ENCODE results near the gene LEKR1.
"Not testable (repeated sequence)": the region's sequence is repeated elsewhere in the genome, so short reads cannot be mapped to it uniquely, and the experiment has no call there.

LEKR1 gene

DNA sequence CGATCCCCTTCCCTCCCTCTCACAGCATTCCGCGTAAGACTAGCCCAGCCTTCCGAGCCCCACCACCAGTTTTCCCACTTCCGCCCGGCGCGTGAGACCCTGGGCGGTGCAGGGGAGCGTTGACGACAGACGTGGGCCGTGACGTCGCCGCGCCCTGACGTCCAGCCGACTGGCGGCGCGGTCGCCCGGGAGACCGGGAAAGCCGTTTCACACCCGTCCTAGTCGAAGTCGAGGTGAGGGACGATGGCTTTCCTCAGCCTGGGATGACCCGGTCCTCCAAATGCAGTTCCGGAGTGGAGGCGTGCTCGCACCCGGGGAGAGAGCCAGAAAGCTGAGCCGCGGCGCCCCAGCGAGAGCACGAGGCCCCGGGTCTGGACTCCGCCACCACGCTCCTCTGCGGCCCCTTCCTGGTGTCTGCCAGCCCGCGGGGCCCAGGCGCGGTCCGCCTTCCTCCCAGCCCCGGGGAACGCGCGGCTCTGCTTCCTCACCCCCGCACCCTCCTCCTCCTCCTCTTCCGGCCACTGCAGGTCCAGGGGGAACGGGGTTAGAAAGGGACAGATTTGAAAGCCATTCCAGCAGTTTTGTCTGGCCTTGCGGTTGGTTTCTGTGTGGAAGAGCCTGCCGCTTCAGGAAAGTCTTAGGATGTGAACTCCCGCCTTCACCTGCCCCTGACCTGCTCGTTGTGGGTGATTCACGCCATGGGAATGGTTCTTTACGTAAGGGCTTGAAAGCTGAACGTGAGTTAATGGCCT, at the start of gene LEKR1:
LEKR1 (plus strand) TSS at position 210 of the 752 bp plus-strand sequence. CDS start 2,977 bp downstream, outside the sequence.
- DNase-seq = peak; percentile 79 to 87

DNA sequence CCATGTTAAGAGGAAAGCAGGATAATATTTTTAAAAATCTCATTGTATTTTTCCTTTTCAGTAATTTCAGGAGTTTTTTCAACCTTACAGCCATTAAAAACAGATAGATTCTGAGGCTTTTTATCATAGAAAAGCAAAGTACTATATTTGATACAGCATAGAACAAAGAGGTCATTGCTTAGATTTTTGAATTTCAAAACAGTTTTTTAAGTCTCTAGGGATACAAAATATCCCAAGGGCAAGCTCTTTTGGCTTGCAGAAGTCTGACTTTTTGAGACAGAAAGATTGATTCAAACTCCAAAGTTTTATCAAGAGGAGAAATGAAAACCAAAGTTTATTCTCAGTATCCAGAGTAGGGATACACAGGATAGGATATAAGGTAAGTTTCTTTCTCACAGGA, 49.3 kb upstream of the LEKR1 start:
- DNase-seq = no peak

DNA sequence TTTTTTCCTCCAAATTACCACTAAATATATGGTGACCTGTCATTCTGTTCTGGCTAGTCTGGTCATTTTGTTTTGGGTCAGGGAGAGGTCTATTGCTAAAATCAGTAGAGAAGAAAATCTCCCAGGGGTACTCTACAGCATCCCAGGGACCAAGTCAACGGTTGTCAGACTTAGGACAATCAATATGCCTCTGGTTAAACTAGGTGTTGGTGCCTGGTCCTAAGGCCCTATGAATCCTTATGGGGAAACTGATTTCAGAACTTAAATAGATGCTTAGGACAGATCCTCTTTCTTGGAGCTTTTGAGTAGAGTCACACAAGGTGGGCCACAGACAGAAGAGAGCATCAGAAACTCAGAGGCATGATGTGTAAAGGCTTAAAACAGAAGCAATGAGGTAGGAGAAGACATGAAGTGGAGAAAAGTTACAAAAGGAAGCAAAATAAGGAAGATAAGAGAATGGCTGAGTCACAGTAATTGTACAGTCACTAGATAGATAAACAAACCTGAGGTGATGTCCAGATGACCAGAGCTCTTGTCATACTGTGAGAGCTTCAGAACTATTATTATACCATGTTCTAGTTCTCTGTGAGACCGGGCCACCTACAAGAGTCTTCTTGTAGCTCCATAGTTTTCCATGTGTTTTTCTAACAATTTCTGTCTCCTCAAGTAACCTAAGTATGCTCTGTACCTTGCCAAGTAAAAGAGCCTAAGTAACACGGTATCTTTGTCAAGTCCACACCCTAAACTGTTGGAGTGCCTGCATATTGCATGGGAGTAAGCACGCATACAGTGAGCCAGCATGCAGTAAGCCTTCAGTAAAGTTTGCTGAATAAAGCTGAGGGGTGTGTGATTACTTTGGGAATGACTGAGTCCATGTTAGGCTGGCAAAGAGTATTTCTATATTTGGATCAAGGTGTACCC, 44.6 kb upstream of the LEKR1 start:
- no peak for DNase-seq

DNA sequence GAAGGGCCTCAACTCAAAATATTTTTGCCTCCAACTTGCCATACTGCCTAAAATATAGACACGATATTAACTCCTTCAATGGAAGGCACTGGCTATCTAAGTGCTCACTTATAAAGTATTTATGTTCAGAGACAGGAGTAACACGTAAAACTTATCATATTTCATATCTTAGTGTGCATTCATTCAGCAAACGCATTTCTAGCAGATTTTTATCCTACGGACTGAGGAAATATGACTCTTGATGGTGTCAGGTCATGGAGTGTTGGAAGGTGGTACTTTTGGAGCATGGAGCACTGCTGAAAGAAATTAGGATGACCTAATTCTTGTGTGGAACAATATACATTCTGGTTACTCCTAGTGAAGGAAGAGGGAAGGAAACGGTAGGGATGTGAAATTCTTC, 43.8 kb upstream of the LEKR1 start:
- DNase-seq = no peak

DNA sequence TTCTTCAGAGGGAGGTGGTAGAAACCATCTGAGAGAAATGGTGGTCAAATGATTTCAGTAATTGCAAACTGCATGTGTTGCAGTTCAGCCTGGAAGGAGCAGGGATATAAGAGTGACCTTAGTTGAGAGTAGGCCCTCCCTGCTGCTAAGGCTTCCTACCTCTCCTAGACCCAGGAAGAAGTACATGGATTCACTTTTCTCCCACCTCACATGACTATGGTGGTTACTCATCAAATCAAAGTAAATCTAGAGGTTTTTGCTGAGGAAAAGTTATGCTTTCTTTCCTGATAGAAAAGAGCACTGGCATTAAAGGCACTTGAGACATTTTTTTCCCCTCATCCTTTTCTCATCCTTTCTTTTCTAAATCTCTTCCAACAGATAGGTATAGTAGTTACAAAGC, 43.2 kb upstream of the LEKR1 start:
- DNase-seq = no peak

DNA sequence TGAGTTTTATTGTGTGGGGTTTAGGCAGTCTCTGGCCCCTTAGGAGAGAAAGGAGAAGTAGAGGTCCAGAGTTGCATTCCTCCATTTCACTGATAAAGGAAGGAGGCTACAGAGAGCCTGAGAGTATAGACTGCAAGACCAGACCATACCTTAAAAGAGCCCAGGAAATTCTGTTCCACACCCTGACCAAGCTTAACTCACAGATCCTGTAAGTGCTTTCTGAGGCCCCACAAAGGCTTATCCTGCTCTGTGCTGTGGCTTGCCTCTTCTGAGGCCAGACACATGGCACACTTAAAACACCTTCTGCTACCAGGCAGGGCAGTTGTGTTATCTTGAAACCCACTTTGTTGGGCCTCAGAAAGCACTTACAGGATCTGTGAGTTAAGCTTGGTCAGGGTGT, 39.2 kb upstream of the LEKR1 start:
- DNase-seq = peak; percentile 15 to 65

DNA sequence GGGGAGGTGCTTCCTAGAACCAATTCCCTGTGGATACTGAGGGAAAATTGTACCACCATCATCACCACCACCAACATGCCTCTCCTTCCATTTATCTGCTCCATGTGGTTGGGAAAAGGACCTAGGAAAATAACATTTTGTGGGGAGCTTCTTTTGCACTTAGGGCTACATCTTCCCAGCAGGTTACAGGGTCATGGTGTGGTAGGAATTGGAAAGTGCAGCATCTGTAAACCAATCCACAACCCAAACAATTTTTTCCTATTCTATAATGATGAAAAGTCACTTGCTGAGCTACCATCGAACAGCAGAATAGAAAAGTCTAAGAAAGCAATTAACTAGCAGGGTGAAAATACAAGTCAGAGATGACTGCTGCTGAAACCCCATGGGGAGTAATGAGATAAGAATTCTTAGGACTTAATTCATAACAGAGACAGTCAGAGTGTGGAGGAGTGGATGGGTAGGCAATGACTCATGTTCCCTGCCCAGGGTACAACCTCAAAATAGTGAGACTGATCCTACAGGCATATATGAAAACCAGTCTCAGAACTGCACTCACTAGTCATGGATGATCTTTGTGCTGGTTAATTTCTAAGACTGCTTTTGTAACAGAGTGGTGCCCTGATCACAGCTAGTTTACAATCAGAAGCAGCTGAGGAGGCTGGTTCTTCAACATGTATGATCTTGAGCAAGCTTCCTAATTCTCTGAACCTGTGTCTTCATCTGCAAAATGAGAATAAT, 38.1 kb upstream of the LEKR1 start:
- DNase-seq = no peak

DNA sequence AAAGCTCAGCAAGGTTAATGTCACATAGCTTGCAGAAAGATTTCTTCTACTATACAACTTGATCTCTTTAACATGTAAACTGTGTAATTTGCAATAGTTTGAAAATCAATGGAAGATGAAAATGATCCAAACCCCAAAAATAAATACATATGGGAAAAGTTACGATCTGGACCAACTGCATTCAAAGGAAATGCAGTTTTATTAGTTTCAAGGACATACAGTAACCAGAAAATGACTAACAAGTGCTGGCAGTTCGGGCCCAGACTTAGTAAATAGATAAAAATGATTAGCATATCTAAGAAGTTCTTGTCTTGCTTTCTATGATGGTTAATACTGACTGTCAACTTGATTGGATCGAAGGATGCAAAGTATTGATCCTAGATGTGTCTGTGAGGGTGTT, 37.3 kb upstream of the LEKR1 start:
- no peak for DNase-seq

DNA sequence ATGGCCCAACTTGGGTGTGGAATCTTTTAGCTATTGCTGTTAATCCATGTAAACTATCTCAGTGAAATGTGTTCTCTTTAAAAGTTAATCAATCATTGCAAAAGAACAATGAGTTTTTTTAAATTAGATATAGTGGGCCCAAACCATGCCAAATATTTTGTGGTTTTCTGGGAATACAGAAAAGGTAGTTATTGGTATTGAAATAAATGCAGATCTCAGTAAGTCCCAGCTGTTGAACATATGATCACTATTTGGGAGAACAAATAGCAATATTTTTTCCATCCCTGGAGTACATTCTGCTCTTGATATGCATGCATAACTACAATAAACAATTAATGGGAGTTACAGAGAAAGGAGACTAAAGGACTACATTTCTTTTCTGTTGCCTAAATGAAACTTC, 36.0 kb upstream of the LEKR1 start:
- DNase-seq = no peak

DNA sequence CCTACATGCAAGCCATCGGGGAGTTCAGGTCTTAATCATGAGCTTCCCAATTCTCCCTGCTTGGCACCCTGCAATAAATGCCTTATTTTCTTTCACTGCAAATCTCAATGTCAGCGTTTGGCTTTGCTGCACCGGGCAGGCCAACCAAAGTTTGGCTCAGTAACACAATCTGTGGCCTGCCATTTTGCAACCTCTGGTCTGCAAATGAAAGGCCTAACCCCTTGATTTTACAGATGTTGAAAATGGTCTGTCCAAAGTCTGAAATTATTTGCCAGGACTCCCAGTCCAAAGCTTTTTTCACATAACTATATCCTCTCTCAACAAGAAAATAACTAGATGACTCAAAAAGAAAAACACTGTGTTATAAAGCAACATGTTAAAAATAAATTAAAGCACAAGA, 34.0 kb upstream of the LEKR1 start:
- DNase-seq = no peak

DNA sequence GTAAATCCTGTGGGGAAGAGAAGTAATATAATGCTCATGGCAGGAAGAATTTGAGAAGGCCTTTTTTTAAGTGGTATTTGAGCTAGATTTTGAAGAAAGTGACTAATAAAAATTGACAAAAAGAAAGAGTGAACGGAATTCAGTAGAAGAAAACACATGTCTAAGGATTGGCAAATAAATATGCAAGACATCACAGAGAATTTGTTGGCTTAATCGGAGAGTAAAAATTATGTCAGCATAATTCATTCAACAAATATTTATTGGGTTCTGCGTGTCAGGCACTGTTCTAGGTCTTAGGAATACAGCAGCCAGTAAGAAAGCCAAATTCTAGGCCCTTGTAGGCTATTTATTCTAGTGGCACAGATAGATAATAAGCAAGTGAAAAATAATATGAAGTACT, 33.6 kb upstream of the LEKR1 start:
- DNase-seq = no peak

DNA sequence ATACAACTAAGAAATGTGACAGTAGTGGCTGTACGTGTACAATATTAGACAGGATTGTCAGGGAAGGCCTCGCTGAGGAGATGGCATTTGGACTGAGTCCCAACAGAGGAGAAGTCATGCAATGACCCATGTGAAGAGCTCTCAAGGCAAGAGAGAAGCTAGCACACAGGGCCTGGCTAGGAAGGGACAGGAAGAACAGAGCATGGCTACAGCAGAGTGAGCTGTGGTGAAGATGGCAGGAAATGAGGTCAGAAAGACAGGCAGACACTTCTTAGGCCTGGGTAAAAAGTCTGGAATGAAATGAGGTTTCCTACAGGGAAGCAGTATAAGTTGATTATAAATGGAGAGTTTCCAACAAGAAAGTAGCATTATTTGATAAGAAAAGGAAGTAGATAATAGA, 33.2 kb upstream of the LEKR1 start:
- DNase-seq = no peak

DNA sequence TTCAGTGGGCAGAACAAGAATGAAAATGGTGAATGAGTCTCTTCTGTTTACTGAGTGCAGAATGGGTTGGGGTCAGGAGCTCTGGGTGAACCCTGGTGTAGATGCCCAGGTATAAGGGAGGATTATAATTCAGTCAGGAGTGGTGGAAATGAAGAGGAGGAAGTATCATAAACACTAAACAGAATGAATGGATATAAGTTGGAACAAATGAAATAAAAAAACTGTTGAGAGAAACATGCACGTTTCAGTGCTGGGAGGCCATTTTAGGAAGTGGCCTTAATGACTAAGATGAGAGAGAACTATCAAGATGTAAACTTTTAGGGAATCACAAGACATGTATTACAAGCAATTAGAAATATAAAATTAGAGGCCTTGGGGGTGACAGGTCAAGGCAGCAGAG, 32.8 kb upstream of the LEKR1 start:
- no peak for DNase-seq

DNA sequence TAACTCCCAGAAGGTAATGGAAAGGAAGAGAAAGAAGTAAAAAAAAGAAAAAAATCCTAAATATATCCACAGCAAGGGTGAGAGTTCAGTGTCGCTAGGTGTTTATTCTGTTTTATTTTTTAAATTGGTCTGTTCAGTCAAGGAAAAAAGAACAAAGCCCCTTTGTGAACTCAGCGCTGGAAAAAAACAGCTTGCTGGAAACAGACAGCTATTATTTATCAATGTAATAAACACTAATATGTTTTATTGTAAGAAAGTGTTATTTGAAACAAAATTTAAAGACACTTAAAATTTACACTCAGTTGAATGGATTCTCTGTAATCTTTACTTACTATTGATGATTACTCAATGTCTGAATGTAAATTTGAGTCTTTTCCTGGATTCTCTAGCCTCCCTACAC, 32.3 kb upstream of the LEKR1 start:
- DNase-seq = no peak

DNA sequence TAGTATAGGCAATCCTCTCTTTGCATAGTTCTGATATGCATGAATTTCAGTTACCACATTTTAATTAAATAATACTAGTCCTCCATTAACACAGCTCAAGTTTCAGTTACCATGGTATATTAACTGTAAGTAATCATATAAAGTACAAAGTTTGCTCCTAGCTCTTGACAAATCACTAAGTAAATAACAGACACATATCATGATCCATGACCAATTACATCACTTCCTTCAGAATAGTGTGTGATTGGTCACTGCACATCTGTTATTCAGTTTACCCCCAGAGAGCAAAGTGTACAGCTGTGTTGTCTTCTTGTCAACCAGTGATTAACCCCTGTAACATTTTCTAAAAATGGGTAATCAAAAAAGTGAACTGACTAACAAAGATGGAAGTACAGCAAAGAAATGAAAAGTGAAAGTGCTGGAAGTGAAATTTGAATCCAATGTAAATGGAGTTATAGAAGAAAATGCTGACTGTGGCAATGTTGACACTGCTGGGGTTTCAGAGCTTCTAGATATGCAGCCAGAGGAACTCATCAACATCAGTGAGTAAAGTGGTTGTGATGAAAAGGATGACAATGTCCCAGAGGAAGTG, 30.2 kb upstream of the LEKR1 start:
- DNase-seq = no peak

DNA sequence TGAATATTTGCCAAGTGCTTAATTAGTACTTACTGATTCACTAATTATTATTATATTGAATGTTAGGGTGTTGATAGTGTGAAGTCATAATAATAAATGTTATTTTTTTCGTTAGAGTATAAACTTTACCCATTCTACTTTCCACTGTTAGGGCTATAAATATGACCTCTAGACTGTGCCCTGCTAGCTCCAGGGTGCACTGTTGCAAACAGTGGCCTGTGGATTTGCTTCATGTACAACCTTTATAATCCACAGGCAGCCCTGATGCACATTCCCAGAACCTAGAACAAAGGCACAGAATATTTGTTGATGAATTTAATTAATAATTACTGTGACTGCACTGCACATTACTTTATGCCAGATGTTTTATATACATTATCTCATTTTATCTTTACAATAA, 28.8 kb upstream of the LEKR1 start:
- DNase-seq = no peak

DNA sequence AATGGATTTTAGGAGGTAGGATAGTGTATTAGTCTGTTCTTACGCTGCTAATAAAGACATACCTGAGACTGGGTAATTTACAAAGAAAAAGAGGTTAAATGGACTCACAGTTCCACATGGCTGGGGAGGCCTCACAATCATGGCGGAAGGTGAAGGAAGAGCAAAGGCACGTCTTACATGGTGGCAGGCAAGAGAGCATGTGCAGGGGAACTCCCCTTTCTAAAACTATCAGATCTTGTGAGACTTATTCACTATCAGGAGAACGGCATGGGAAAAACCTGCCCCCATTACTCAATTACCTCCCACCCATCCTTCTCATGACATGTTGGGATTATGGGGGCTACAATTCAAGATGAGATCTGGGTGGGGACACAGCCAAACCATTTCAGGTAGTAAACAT, 25.9 kb upstream of the LEKR1 start:
- DNase-seq = not testable (repeated sequence)

DNA sequence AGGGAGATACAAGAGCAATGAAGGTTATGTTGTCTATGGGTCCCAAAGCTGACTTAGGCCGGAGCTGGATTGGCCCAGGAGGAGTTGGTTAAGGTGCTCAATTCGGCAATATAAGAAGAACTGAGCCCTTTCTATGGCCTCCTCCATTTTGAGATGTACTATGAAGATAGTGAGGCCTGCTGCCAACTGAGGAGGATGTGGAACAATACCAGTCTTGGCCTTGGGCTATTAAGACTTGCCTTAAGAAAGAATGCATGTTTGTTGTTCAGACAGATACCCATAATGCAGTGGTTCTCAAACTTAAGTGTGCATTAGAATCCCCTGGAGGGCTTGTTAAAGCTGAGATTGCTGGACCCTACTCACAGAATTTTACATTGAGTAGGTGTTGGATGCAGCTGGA, 24.4 kb upstream of the LEKR1 start:
- no peak for DNase-seq

DNA sequence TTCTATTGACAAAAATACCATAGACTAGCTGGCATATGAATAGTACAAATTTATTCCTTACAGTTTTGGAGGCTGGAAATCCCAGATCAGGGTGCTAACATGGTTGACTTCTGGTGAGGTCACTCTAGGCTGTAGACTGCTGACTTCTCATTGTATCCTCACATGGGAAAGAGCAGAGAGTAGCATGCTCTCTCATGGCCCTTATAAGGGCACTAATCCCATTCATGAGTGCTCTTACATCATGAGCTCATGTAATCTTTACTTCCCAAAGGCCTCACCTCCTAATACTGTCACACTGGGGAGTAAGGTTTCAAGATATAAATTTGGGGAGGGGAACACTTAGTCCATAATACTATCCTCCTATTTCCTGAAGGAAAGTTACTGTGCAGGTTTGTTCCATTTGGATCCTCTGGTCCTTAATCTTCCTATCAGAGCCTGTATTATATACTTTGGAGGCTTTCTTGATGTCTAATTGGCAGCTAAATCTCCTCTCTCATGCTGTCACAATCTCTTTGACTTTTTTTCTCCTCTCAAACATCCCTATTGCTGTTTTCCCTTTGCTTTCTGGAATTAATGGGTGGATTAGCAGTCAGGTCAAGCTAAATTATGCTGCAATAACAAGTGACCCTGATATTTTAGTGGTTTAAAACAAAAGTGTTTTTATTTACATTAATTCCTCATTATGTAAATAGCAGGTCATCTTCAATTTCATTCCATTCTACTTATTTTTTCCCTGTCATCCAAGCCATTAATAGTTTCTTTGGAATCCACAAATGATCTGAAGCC, 23.1 kb upstream of the LEKR1 start:
- peak; percentile 25 to 55 for DNase-seq

DNA sequence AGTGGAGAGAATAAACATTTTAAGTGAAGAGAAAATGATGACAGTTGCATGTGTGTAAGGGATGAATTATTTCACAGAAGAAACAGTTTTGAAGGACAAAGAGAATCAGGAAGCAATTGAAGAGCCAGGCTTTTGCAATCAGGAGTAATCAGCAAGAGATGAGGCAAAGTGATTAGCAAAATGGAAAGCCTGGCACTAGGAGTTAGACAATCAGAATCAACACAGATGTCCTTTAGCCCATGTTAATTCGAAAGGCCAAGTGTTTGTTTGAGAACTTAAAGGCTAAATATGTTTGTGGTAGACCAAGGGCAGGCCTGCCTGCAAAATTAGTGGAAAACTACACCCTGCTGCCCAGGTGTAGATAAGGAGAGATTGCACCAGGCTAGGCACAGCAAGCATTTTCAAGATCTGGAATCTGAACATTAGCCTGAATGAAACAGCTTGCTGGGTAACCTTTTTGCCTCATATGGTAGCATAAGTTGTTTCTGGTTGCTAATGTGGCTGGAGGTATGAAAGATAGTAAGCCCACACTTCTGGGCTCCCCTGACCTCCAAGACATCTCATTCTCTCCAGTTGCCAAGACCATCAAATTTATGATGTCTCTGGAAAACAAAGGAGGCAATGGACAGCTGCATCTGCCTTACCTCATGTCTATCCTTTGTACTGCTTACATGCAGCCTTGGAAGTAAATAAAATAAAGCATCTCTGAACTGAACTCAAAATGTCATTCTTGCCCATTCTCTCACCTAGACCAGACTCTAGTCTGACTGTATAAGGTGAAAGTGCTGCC, 22.0 kb upstream of the LEKR1 start:
- DNase-seq = no peak

DNA sequence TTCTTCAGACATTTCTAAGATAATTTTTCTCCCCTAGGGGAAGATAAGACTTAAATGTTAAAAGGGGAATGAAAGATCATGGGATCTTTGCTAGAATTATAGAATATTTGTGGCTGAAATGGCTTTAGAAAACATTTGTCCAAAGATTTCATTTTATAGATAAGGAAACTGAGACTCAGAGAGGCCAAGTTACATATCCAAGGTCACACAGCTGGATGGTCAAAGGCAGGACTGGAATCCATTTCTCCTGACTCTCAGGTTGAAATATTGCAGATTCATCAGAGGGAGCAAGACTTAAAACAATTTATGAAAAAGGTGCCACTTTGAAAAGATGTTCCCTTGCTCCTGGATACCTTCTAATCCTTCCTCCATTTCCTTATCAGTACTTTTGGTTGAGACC, 19.5 kb upstream of the LEKR1 start:
- no peak for DNase-seq

All from NCI-H524 (cell line).